KBM-7 (cell line): ENCODE results near the gene UBXN11.
A peak's percentile ranks its signal among the peaks of the same experiment; 100 is the strongest.

Source experiments
- DNase-seq: peaks from one replicate; pipeline ENCODE4 v3.0.0-alpha.2; 2015
- in situ Hi-C: fragments of 300-500 bp; cut with MboI; formaldehyde crosslinking; loops from 2 replicates; pipeline ENCODE4 v1.14.3; 2020; ENCODE audit warnings: low sequenced_read_pairs, low pct_unique_long_range_greater_than_20kb, mixed read lengths

The UBXN11 gene

GRCh38 chr1:26290122-26290881 is 16.1 kb downstream of the UBXN11 start:
- DNase-seq = peak; percentile 78
- in situ Hi-C loops = no loop called here

GRCh38 chr1:26289158-26290059 is 17.0 kb downstream of the UBXN11 start:
- DNase-seq = peak; percentile 98
- in situ Hi-C loops = no loop called here

- DNase-seq = peak; percentile 68
These were observed 18.0 kb downstream of the UBXN11 start for GRCh38 chr1:26288311-26288941.

GRCh38 chr1:26287811-26288210 is 18.6 kb downstream of the UBXN11 start:
- in situ Hi-C loops = no loop called here
- DNase-seq = no peak

More at GRCh38 chr1:26288311-26288941, 18.0 kb downstream of the UBXN11 start:
- in situ Hi-C loops = no loop called here

- DNase-seq = peak; percentile 84
- in situ Hi-C loops = no loop called here
These were observed 19.3 kb downstream of the UBXN11 start for GRCh38 chr1:26287033-26287711.

GRCh38 chr1:26286064-26286416 is 20.4 kb downstream of the UBXN11 start:
- DNase-seq = no peak
- in situ Hi-C loops = no loop called here

- in situ Hi-C loops = no loop called here
- DNase-seq = peak; percentile 56
These were observed 20.9 kb downstream of the UBXN11 start for GRCh38 chr1:26285366-26286063.

- DNase-seq = peak; percentile 97
- in situ Hi-C loops = no loop called here
These were observed 21.7 kb downstream of the UBXN11 start for GRCh38 chr1:26284597-26285347.

- DNase-seq = no peak
- in situ Hi-C loops = no loop called here
These were observed 22.4 kb downstream of the UBXN11 start for GRCh38 chr1:26283871-26284596.

- in situ Hi-C loops = no loop called here
These were observed 23.1 kb downstream of the UBXN11 start for GRCh38 chr1:26283279-26283853.

GRCh38 chr1:26282401-26282918 is 24.0 kb downstream of the UBXN11 start:
- in situ Hi-C loops = no loop called here
- no peak for DNase-seq

More at GRCh38 chr1:26283279-26283853, 23.1 kb downstream of the UBXN11 start:
- no peak for DNase-seq

- peak; percentile 93 for DNase-seq
- in situ Hi-C loops = no loop called here
These were observed 24.5 kb downstream of the UBXN11 start for GRCh38 chr1:26281971-26282370.

GRCh38 chr1:26281091-26281958 is 25.1 kb downstream of the UBXN11 start:
- DNase-seq = no peak
- in situ Hi-C loops = no loop called here

GRCh38 chr1:26280333-26281042 is 25.9 kb downstream of the UBXN11 start:
- DNase-seq = peak; percentile 68
- in situ Hi-C loops = no loop called here
